Ureter (tissue), 1 donor: Measurements from ENCODE around the gene LRRC41. TPM values are rescaled to one million over a fixed set of nuclear protein-coding genes. Genes with fewer than 3 reads are reported as not detected.
"Not testable (repeated sequence)": the region's sequence is repeated elsewhere in the genome, so short reads cannot be mapped to it uniquely, and the experiment has no call there.

Experiments used
- DNase-seq: peaks from one replicate; pipeline ENCODE4 v3.0.0-alpha.2; 2020; ENCODE audit warnings: low spot score
- total RNA-seq: library from RNA; stranded (reverse); gene quantifications from one replicate; pipeline ENCODE4 v1.2.4, GENCODE V29; 2023
- donor health status: DM: yes; HTN: yes; CAD: no.

LRRC41 gene, protein sequence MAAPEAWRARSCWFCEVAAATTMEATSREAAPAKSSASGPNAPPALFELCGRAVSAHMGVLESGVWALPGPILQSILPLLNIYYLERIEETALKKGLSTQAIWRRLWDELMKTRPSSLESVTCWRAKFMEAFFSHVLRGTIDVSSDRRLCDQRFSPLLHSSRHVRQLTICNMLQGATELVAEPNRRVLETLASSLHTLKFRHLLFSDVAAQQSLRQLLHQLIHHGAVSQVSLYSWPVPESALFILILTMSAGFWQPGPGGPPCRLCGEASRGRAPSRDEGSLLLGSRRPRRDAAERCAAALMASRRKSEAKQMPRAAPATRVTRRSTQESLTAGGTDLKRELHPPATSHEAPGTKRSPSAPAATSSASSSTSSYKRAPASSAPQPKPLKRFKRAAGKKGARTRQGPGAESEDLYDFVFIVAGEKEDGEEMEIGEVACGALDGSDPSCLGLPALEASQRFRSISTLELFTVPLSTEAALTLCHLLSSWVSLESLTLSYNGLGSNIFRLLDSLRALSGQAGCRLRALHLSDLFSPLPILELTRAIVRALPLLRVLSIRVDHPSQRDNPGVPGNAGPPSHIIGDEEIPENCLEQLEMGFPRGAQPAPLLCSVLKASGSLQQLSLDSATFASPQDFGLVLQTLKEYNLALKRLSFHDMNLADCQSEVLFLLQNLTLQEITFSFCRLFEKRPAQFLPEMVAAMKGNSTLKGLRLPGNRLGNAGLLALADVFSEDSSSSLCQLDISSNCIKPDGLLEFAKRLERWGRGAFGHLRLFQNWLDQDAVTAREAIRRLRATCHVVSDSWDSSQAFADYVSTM
- total RNA-seq = 76.6 TPM

DNA sequence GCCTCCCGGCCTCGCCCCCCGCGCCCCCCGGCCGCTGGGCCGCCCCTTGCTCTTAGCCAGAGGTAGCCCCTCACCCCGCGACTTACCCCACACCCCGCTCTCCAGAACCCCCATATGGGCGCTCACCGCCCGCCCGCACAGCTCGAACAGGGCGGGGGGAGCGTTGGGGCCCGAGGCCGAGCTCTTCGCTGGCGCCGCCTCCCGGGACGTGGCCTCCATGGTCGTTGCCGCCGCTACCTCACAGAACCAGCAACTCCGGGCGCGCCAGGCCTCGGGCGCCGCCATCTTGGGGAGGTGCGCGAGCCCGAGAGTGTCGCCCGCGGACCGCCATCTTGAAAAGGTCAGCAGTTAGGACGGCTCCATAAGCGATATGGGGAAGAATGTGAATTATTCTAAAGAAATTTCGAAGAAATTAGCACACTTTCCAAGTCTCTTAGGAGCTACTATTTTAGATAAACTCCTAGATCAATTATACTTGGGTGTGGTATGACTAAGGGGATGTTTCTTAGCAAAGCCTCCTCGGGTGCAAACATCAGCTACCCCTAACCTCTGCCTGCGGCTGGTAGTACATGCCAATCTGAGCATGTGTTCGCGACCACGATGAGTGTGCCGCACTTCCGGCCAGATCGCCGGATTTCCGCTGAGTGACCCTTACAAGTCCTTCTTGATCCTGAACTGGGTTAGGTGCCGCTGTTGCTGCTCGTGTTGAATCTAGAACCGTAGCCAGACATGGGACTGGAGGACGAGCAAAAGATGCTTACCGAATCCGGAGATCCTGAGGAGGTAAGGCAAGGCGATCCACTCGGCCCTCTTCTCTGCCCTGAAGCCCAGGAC lies at the start of gene LRRC41, which contains the start of gene UQCRH:
Gene LRRC41 (minus strand): TSS at position 579 of the 834 bp plus-strand sequence. CDS start 294 bp downstream, at position 285.
Gene UQCRH (plus strand): TSS at position 661 of the 834 bp plus-strand sequence. CDS start 69 bp downstream, at position 730.
- DNase-seq = peak; percentile 95

DNA sequence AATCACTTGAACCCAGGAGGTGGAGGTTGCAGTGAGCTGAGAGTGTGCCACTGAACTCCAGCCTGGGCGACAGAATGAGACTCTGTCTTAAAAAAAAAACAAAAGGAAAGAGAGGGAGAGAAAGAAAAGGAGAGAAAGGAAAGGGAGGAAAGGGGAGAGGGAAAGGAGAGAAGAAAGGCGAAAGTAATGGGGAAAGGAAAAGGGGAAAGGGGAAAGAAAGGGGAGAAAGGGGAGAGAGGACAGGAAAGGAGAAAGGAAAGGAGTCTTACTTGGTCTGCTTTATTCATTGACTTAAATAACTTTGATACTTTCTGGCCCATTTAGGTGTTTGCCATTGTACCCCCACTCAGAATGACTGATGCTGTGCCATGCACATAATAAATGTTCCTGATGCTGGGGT lies 48.9 kb upstream of the LRRC41 start:
- DNase-seq = no peak

GRCh38 chr1:46345281-46345680 lies 41.9 kb upstream of the LRRC41 start:
- no peak for DNase-seq

DNA sequence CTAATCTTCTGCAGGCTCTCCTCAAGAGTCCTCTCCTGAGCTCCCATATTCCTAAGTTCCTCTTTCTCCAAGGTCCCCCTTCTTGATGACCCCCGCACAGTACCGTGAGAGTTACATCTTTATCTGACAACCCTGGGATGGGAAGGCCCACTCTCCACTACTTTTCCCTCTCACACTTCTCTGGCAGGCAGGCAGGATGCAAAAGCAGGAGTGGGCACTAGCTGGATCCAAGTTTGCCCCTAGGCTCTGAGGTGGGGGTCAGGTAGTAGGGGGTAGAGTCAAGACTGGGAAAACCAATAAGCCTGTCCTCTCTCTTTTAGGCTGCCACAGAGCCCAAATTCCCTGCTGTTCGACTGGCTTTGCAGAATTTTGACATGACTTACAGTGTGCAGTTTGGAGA lies 41.1 kb upstream of the LRRC41 start:
- no peak for DNase-seq

DNA sequence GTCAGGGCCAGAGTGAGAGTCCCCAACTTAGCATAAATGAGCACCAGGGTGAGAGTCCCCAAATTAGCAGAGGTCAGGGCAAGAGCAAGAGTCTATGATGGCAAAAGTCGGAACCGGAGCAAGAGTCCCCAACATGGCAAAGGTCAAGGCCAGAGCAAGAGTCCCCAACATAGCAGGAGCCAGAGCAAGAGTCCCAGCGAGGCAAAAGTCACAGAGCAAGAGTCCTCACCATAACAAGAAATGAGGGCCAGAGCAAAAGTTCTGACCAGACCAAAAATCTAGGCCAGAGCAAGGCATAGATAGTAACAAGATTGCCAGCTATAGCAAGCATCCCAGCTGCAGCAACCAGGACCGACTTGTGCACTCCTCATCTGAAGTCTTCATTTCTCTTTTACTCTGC lies 40.3 kb upstream of the LRRC41 start:
- no peak for DNase-seq

- DNase-seq = no peak
These were observed 39.9 kb upstream of the LRRC41 start for GRCh38 chr1:46343351-46343695.

DNA sequence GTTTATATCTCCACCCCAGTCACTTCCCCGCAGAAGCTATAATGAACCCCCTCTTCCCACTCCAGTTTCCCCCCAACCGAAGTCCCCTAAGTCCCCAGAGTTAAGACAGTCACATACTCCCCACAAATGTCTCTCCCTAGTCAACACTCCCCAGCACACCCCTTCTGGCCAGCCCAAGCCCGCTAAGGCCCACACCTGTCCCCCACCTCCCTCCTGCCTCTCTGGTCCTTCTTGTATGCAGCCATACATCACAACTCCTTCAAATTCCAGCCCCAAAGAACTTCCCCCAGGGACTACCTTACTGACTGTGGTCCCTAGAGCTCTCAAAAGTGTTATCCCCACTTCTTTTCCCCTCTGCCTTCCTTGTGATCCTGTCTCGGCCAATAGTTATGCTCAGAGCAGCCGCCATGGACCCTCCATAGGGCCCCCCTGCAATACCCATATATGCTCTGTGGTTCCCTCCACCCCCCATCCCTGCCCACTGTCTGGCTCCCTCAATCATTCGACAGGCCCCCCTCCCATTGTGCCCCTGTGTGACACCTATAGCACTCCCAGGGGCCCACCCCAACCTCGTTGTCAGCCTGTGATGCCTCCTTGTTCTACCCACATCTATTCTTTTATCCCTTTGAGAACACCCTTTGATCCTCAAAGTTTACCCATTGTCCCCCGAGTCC lies 39.4 kb upstream of the LRRC41 start:
- no peak for DNase-seq

GRCh38 chr1:46342084-46342656 lies 38.8 kb upstream of the LRRC41 start:
- no peak for DNase-seq

- DNase-seq = no peak
These were observed 38.0 kb upstream of the LRRC41 start for GRCh38 chr1:46341222-46342083.

DNA sequence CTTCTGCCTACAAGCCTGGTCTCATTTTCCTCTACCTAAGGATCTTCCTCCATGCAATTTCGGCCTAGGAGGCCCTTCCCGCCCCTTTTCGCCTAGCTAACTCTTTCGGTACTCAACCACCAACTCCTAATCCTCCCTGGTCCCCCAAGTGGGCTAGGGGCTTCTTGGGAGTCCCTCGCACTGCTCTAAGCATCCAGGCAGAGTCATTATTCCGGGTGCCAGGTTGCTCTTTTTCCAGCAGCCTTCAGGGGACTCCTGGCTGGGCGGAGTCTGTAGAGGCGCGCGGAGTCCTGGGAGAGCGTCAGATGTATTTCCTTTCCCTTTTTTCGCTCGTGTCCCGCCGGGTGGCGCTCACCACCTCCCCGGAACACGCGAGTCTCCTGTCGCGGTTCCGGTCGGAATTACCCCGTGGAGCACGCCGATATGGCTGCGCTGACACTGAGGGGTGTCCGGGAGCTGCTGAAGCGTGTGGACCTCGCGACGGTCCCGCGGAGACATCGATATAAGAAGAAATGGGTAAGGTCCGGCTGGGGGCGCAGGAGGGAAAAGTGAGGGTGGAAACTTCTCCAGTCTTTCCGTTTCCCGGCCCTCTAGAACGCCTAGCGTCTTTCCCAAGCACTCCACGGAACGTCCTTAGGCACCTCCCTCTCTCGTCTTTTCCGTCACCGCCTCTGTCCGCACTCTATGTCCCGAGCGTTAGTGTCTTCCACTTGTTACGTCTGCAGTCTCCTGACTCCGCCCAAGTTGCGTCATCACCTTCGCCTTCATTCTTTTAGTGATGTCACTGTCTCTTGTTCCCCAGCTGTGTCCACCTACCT lies 37.2 kb upstream of the LRRC41 start, which contains the start of gene NSUN4:
Gene NSUN4 (plus strand): TSS at position 404 of the 818 bp plus-strand sequence. CDS start 20 bp downstream, at position 424.
- peak; percentile 94 for DNase-seq

- not testable (repeated sequence) for DNase-seq
These were observed 34.0 kb upstream of the LRRC41 start for GRCh38 chr1:46337409-46337808.

DNA sequence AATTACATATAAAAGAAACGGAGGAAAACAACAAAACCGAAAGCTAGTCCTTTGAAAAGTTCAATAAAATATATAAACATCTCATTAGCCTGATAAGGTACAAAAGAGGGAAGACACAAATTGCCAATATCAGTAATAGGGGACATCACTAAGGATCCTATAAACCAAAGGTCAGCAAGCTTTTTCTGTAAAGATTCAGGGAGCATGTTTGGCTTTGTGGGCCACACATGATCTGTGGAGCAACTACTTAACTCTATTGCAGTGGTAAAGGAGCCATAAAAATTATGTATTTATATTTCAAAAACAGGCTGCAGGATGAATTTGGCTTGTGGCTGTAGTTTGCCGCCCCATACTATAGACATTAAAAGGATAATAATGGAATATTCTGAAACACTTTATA lies 31.7 kb upstream of the LRRC41 start:
- no peak for DNase-seq

- DNase-seq = no peak
These were observed 30.6 kb upstream of the LRRC41 start for GRCh38 chr1:46334030-46334384.

GRCh38 chr1:46333300-46334029 lies 30.0 kb upstream of the LRRC41 start:
- no peak for DNase-seq

DNA sequence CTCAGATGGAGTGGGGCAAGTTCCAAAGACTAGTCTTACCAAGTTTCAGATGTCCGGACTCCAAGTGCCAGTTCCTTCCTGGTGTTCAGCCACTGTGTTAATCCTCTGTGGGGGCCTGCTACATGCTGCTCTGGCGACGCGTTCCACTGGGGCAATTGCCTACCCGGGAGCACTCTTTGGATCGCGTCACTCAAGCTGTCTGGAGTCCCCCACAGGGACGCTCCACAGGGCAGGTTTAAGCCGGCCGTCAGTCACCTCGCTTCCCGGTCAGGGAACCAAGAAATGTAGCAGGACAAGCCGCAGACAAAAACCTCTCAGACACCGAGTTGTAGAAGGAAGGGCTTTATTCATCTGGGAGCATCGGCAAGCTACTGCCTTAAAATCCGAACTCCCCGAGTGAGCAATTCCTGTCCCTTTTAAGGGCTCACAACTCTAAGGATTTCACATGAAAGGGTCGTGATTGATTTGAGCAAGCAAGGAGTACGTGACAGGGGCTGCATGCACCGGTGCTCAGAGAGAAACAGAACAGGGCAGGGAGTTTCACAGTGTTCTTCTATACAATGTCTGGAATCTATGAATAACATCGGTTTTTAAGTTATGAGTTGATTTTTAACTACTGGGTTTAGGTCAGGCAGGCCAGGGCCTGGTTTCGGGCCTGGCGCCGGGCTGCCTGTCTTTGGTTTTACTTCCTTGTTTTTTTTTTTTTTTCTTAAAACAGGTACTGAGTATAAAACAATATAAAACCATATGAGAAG lies 28.5 kb upstream of the LRRC41 start:
- not testable (repeated sequence) for DNase-seq

- DNase-seq = not testable (repeated sequence)
These were observed 27.0 kb upstream of the LRRC41 start for GRCh38 chr1:46330381-46330780.

- DNase-seq = not testable (repeated sequence)
These were observed 26.4 kb upstream of the LRRC41 start for GRCh38 chr1:46329807-46330206.

GRCh38 chr1:46328182-46328581 lies 24.8 kb upstream of the LRRC41 start:
- not testable (repeated sequence) for DNase-seq
